ENCODE measurements around the gene SVEP1.

SVEP1 gene

GRCh38 chr9:110622368-110622767, 42.8 kb upstream of the SVEP1 start:
- no peak for TF ChIP-seq CTCF (IDR thresholded peaks at IDR 0.05; ENCODE audit: low read depth, low read length, poor library complexity, severe bottlenecking)
- no peak for TF ChIP-seq EZH2phosphoT487 (IDR thresholded peaks at IDR 0.05; ENCODE audit: borderline replicate concordance, low read length)
- H3F3A ChIP-seq (ENCODE audit: control insufficient read depth, insufficient read depth): no peaks in the 10 kb centered on the region
- H3K4me3 ChIP-seq (ENCODE audit: low read length): no peak overlapping the region
- no peaks in the 10 kb centered on the region for H3K9me3 ChIP-seq (ENCODE audit: control insufficient read depth, insufficient read depth, low read length)
- H3K4me1 ChIP-seq (ENCODE audit: control insufficient read depth, low read length): no peaks in the 10 kb centered on the region
- no peaks in the 10 kb centered on the region for H3K79me2 ChIP-seq (ENCODE audit: control insufficient read depth, low read length)
- no peak overlapping the region for H3K27ac ChIP-seq (ENCODE audit: low read depth, low read length)
- no peaks in the 10 kb centered on the region for H3K9me2 ChIP-seq (replicated peaks; ENCODE audit: control insufficient read depth, low read length)
- no peaks in the 10 kb centered on the region for H3K36me3 ChIP-seq (ENCODE audit: control insufficient read depth, low read length)
- H3K4me2 ChIP-seq (ENCODE audit: low read length): no peak overlapping the region
- H3K27me3 ChIP-seq (ENCODE audit: control insufficient read depth, low read length): no peaks in the 10 kb centered on the region; the same call in 1 of the 2 replicates
- no peaks in the 10 kb centered on the region for H4K20me1 ChIP-seq (ENCODE audit: control insufficient read depth, insufficient read depth, low read depth, low read length)

- Histone ChIP-seq H3K9me3 (ENCODE audit: control insufficient read depth, insufficient read depth, low read length) (no peaks in the 10 kb centered on the region), H3K4me1 (ENCODE audit: control insufficient read depth, low read length) (no peaks in the 10 kb centered on the region), H3K9me2 (replicated peaks; ENCODE audit: control insufficient read depth, low read length) (no peaks in the 10 kb centered on the region), H3K4me3 (ENCODE audit: low read length) (no peak overlapping the region), H3K4me2 (ENCODE audit: low read length) (no peak overlapping the region), H4K20me1 (ENCODE audit: control insufficient read depth, insufficient read depth, low read depth, low read length) (no peaks in the 10 kb centered on the region), H3K36me3 (ENCODE audit: control insufficient read depth, low read length) (no peaks in the 10 kb centered on the region), H3F3A (ENCODE audit: control insufficient read depth, insufficient read depth) (no peaks in the 10 kb centered on the region), H3K27ac (ENCODE audit: low read depth, low read length) (no peak overlapping the region), H3K27me3 (ENCODE audit: control insufficient read depth, low read length) (peaks cover 4% of the 10 kb centered on the region; the same call in 1 of the 2 replicates), H3K79me2 (ENCODE audit: control insufficient read depth, low read length) (no peaks in the 10 kb centered on the region)
- no peak for TF ChIP-seq EZH2phosphoT487 (IDR thresholded peaks at IDR 0.05; ENCODE audit: borderline replicate concordance, low read length)
- no peak for TF ChIP-seq CTCF (IDR thresholded peaks at IDR 0.05; ENCODE audit: low read depth, low read length, poor library complexity, severe bottlenecking)
Observed at GRCh38 chr9:110620726-110621125, 41.2 kb upstream of the SVEP1 start.

GRCh38 chr9:110619831-110620230, 40.3 kb upstream of the SVEP1 start:
- Histone ChIP-seq H3K4me1 (ENCODE audit: control insufficient read depth, low read length) (no peaks in the 10 kb centered on the region), H3K36me3 (ENCODE audit: control insufficient read depth, low read length) (no peaks in the 10 kb centered on the region)
- TF ChIP-seq CTCF (IDR thresholded peaks at IDR 0.05; ENCODE audit: low read depth, low read length, poor library complexity, severe bottlenecking): no peak
- no peak for TF ChIP-seq EZH2phosphoT487 (IDR thresholded peaks at IDR 0.05; ENCODE audit: borderline replicate concordance, low read length)

More at GRCh38 chr9:110619831-110620230, 40.3 kb upstream of the SVEP1 start:
- Histone ChIP-seq H3K9me2 (replicated peaks; ENCODE audit: control insufficient read depth, low read length) (no peaks in the 10 kb centered on the region), H3F3A (ENCODE audit: control insufficient read depth, insufficient read depth) (no peaks in the 10 kb centered on the region), H3K27me3 (ENCODE audit: control insufficient read depth, low read length) (peaks cover 6% of the 10 kb centered on the region; the same call in 1 of the 2 replicates), H3K4me2 (ENCODE audit: low read length) (no peak overlapping the region), H3K9me3 (ENCODE audit: control insufficient read depth, insufficient read depth, low read length) (no peaks in the 10 kb centered on the region), H3K27ac (ENCODE audit: low read depth, low read length) (no peak overlapping the region), H3K4me3 (ENCODE audit: low read length) (no peak overlapping the region), H3K79me2 (ENCODE audit: control insufficient read depth, low read length) (no peaks in the 10 kb centered on the region), H4K20me1 (ENCODE audit: control insufficient read depth, insufficient read depth, low read depth, low read length) (no peaks in the 10 kb centered on the region)

All from DOHH2 (cell line).